Measurements from ENCODE around the gene CXCR6. TPM values are rescaled to one million over a fixed set of nuclear protein-coding genes. Genes with fewer than 3 reads are reported as not detected.

The CXCR6 gene
- total RNA-seq, 1 donor from 2014 or later = 0.19 TPM

DNA sequence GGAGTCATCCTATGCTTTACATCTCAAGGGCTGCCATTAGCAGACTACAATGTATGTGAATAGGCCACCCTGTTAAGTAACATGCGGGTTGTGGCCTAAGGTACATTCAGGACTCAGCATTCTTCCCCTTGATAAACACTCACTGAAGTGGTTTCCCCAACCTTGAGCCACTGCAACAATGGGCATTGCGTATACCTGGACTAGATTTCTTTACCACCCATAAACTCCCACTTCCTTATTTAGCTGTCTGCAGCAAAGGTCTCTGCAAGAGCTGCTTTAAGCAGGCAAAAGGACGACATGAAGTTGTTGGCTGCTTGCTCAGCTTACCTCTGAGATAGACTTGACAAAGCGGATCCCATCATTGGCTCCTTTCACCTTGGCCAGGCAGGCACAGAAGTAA is 36.1 kb downstream of the CXCR6 start:
- DNase-seq (ENCODE audit: missing footprints) (no peak), ATAC-seq (no peak)
- intact Hi-C loops (cut with DNase I) = no loop called here

DNA sequence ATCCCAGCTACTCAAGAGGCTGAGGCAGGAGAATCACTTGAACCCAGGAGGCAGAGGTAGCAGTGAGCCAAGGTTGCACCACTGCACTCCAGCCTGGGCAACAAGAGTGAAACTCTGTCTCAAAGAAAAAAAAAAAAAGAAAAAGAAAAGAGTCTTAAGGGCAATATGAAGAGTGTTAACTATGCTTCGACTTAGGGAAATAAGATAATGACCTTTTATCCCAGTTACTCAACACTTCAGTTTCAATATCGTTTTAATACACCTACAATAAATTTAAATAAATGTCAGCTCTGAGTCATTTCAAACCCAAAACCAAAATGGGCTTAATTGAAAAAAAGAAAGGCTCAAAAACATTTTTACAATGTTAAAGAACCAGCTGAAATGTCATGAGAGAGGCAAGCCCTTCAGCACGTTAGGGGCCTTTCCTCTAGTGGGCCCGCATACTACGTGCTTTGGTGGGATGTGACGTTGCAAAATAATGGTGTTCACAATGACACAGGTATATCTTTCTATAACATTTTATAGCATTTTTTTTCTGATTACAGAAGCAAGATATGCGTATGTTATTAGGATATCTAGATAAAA is 37.1 kb downstream of the CXCR6 start:
- no peak for ATAC-seq
- intact Hi-C loops (cut with DNase I) = no loop called here
- DNase-seq (ENCODE audit: missing footprints) = no peak

DNA sequence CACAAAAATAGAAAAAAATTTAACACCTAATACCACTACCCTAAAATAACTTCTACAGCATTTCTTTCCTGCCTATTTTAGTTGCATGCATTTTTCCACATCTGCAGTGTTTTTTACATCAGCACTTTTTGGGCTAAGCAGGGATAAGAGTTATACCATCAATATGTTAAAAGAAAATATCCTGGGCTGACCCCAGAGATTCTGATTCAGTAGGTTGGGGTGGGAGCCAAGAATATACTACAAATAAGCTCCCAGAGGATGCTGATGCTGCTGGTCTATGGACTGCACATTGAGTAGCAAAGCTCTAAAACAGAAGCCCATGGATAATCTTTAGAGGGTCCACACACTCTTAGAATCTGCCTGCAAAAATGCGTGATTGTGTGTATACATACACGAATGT is 37.6 kb downstream of the CXCR6 start:
- no peak for DNase-seq (ENCODE audit: missing footprints)
- intact Hi-C loops (cut with DNase I) = no loop called here
- ATAC-seq = no peak

DNA sequence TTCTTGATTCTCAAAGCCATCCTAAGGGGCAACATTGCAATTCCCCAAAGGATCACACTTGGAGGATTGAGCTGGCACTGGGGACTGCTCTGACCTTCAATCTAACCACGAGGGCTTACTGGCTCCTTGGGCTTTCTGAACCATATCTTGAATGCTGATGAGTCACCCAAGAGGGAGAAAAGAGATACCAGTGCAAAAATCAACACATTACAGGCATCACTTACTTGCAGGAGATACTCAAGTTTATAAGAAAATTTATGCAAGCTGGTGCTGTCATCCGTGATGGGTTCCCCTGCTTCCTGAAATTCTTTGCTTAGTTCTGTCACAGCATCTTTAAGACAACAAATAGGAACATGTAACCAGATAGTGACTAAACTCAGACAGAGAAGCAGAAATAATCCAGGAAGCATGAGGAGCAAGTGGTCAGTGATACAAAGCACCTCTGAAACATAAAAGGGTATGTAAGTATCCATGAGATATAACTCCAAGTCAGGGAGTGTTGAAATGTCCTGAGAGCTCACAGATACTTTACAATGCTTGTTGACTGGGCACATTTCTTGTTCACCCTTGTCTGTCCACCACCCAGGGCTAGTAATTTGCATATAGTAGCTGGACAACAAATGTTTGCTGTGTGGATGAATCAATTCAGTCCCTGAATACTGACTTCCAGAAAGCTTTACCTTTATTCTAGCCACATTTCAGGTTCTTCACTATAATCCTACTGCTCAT is 38.2 kb downstream of the CXCR6 start:
- intact Hi-C loops (cut with DNase I) = no loop called here
- ATAC-seq (no peak), DNase-seq (ENCODE audit: missing footprints) (no peak)

DNA sequence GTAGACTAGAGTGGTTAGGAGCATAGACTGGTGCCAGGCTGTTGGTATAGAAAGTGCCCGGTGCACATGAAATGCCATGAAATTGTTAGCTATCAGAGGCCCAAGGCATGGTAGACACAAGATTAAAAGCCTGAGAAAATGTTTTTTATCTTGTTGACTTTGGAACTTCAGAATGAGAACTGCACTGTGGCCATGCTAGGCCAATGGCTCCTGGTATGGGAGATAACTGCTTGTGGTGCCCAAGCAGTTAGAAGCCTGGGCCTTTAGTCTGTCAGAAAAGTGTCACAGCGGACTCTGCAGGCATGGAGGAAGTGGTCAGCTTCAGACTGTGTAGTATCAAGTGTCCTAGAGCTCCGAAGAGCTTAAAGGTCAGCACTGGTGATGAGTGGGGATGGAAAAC is 40.5 kb downstream of the CXCR6 start:
- ATAC-seq = peak; percentile 11
- intact Hi-C loops (cut with DNase I) = no loop called here
- DNase-seq (ENCODE audit: missing footprints) = no peak

DNA sequence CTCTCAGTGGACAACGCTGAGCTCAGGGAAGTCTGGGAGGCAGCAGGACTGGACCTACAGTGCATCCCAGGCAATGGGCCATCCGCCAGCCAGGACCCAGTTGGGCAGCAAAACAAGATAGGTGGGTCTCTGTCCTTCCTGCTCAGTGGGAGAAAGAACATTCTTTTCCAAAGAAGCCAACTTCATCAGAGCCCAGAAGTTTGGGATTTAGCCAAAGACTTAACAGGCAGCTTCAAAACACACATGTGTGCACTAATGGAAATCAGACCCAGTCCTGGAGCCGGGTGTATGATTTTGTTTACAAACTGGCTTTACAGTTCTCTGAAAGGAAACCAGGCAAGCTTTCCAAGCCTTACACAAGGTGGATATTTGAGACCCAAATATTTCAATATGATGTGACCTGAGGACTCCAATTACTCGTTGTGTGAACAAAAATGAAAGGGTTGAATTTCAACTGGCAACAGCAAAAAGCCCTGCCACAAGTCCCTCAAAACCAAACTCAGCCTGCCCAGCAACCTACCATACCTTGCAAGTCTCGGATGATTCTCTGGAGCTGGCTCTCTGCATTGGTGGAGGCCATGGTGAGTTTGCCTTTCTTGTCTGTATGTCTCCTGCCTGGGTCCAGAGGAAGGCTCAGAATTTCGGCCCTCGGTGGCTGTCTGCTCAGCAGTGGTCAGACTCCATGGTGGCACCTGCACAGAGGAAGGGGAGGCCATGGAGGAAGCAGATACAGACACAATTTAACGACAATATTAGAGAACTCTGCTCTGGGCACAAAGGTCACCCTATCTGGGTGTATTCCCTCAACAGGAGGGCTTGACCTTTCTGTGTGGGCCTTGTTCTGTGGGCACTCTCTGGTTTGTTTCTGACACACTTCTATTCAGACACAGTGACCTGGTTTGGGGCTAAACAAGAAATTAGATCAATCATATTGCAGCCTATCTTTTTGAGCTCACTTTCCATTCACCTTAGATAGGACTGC is 41.4 kb downstream of the CXCR6 start:
- DNase-seq (ENCODE audit: missing footprints) = no peak
- peak; percentile 22 for ATAC-seq
- intact Hi-C loops (cut with DNase I) = loop anchor here (5.0 kb wide), 1 partner anchor 42 kb away; the partner anchor contains the start of gene CXCR6

DNA sequence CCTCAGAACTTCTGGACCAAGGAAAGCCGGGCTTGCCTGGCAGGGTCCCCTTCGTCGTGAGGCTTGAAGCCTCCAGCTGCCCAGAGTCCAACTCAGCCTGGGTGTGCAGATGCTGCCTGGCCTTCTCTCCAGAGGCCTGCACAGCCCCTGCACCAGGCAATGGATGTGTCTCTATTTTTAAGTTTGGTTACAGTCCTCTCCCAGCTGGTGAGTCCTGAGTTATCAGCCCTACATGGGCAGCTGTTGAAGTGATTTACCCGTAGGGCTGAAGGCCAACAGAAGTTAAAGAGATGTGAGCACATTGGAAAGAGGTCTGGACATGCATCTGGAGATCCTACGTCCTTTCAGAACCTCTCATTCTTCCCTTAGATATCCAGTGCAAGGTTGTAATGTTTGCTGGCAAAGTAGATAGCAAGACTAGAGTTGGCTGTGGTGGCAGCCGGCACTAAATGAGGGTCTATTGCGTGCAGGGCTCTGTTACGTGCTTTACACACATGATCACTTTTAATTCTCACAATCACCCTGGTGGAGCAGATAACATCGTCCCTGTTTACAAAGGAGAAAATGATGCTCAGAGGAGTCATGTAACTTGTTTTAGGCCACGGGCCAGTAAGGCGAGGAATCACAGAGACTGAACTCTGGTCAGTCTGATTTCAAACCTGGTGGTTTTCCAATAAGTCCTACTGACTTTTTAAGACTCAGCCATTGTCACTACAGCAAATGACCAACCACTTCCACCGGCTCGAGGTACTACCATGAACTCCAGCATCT is 42.5 kb downstream of the CXCR6 start:
- DNase-seq (ENCODE audit: missing footprints) (no peak), ATAC-seq (peak; percentile 43)
- intact Hi-C loops (cut with DNase I) = loop anchor here (5.0 kb wide), 1 partner anchor 43 kb away; the partner anchor contains the start of gene CXCR6

DNA sequence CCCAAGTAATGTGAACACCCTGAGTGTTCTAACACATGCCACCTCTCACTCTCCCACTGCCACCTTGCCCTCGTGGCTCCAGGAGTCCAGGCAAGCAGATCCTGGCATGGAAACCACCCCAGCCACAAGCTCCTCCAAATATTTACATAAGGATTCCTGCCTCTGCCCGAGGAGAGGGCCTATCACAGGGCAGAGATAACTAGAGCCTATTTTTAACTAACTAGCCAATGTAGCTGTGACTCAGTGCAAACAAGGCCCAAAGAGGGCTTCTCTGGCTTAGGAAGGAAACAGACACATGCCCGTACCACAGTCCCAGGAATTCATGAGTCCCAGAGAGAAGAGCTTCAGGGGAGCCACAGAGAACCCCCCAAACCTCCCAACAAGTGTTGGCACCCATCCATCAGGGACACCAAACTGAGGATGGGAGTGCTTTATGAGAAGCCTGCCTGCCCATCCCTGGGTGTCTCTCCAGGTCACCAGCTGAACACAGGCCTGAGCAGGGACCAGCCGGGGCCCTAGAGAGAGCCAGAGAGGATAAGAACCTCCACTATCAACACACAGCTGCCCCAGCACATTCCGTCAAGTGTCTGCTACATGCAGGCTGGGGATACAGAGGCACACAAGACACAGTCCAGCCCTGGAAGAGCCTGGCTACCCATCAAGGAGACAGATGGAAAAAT is 43.2 kb downstream of the CXCR6 start:
- ATAC-seq (peak; percentile 73), DNase-seq (ENCODE audit: missing footprints) (no peak)
- intact Hi-C loops (cut with DNase I) = loop anchor here (5.0 kb wide), 1 partner anchor 44 kb away; the partner anchor contains the start of gene CXCR6

DNA sequence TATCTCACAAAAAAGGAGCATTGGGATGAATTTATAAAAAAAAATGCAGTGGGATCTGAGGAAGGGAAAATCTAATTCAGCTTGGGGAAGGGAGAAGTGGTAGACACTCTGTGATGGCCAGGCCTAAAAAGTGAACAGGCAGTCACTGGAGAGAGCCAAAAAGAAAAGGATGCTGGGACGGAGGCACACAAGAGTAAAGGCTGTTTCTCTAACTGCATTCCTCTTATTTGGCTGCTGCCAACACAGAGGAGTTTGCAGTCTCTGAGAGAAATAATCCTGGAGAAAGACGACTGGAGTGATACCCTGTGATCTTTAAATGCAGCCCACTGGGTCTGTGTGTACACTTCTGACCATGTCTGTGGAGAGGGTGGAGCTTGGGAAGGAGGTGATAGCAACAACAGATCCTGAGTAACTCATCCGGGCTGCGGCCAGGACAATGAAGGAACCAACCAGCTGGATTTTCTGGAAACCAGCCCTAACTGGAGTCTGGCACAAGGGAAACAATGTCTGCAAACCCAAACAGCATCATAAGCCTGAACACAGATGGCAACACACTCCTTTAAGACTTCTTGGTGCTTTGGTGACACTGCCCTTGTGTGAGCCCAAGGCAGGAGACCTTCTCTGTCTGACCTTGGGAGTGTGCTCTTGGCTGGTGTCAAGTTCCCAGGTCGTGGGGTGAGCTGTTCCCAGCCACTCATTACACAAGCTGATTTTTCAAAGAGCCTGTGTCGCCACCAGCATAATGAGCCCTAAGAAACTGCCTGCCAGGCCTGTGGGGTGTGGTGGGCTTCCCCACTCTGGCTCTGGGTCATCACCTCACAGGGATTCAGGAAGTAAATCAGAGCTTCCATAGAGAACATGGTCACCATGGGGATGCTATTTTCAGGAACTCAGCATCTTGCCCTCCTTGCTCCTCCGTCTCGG is 44.4 kb downstream of the CXCR6 start:
- intact Hi-C loops (cut with DNase I) = loop anchor here (5.0 kb wide), 1 partner anchor 45 kb away; the partner anchor contains the start of gene CXCR6
- ATAC-seq (peak; percentile 20), DNase-seq (ENCODE audit: missing footprints) (no peak)

DNA sequence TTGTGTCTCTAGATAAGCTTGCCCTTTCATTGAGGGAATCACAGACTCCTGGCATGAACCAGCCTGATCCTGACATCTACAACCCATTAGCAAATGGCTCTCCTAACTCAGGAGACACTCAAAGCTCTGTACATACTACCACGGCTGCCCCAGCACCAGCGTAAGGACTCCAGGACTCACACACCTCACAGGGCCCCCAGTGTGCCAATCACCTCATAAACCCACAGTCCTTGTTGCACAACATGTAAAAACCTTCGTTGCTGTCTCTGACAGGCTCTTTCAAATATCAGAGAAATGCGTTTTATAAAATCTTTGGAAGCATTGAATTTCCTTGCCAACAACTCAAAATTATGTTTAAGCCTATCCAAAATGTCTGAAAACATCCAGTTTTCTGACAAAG is 45.1 kb downstream of the CXCR6 start:
- intact Hi-C loops (cut with DNase I) = loop anchor here (5.0 kb wide), 1 partner anchor 46 kb away; the partner anchor contains the start of gene CXCR6
- ATAC-seq (no peak), DNase-seq (ENCODE audit: missing footprints) (no peak)

DNA sequence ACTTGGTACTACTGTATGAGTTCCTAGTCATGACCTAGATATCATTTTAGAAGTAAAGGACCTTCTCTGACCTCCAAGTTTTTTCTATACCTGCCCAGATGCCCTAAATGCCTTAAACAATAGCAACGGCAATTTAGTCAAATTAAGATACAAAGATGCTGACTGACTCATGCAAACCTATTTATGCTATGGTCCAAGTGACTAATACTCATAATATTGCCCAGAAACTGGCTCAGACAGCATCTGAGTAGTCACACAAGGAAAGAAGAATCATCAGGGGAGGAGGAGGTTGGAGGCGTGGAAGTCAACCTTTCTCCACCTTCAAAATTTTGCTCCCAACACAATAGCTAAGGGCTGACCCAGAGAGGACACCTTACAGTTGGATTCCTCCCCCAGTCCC is 45.5 kb downstream of the CXCR6 start:
- no peak for DNase-seq (ENCODE audit: missing footprints)
- ATAC-seq = no peak
- intact Hi-C loops (cut with DNase I) = loop anchor here (5.0 kb wide), 1 partner anchor 47 kb away; the partner anchor contains the start of gene CXCR6

DNA sequence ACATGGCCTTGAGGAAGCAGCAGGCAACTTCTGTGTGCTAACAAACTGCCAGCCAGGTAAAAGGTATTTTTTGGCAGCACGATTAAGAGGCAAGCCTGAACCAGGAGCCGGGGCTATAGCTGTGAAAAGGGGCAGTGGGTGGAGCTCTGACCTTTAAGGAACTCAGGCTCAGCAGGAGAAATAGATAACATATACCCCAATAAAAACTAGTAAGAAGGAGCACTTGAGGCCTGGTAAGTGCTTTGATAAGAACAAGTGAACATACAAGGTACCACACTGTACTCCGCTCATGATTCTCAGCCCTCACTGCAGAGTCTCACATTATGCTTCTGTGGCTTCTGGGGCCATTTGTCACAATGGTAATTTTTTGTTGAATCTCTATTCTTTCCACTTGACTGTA is 46.9 kb downstream of the CXCR6 start:
- intact Hi-C loops (cut with DNase I) = loop anchor here (5.0 kb wide), 1 partner anchor 572 kb away; no protein-coding TSS in a partner anchor
- DNase-seq (ENCODE audit: missing footprints) (no peak), ATAC-seq (no peak)

DNA sequence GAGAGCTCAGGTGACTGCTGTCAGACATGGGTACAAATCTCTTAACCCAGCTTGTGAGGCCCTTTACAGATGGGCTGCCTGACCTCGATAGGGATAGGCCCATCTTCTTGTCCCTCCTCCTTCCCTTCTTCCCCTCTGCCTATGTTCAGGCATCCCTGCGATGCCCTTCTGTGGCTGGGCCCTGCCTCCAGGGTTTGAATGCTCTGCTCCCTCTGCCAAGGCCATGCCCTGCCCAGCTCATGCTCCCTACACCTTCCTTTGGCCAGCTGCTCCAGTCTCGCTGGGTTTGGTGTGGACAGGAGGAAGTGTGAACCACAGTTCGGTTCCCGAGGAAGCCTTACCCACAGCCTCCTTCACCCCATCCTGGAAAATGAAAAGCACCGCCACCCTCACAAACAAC is 48.1 kb downstream of the CXCR6 start:
- intact Hi-C loops (cut with DNase I) = loop anchor here (5.0 kb wide), 1 partner anchor 571 kb away; no protein-coding TSS in a partner anchor
- DNase-seq (ENCODE audit: missing footprints) (no peak), ATAC-seq (peak; percentile 17)

DNA sequence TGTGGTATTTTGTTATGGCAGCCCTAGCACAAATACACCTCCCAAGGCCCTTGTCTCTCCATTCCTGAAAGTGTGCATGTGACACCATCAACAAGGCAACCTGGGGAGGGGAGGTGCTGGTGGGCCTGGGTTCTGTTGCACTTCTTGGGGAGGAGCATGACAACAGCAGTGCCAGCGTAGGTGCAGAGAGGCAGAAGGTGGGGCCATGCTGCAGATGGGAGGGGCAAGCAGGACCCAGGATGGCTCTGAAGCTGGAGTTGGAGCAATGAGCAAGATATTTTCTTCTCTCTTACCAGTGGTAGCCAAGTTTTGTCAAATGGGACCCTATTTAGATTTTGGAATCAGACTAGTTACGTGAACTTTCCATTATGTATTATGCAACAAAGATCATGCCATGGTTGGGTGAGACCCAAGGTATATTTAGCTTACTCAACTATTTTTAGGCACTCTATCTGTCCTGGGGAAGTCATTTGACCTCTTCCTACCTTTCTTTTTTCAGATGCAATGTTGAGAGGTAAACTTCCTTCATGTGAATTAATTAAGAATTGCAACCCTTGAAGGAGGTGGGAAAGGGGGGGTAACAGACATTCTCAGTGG is 49.0 kb downstream of the CXCR6 start:
- DNase-seq (ENCODE audit: missing footprints) (no peak), ATAC-seq (peak; percentile 26)
- intact Hi-C loops (cut with DNase I) = loop anchor here (5.0 kb wide), 1 partner anchor 570 kb away; no protein-coding TSS in a partner anchor

DNA sequence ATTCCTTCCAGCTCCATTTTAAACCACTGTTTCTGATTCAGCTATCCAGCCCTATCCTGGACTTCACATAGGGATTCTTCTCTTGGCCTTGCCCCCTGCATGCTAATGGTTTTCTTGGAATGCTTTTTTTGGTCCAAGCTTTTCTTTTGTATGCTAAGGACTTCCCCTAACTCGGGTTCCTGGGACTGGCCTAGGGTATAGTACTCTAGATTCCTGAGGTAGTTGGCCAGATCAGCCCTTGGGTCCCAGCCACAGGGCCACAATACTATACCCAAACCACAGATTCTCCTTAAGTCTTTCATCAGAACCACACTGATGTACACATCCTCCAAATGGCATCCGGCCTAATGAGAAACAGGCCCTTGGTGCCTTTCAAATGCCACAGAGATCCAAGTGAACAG is 49.6 kb downstream of the CXCR6 start:
- no peak for ATAC-seq
- intact Hi-C loops (cut with DNase I) = loop anchor here (5.0 kb wide), 1 partner anchor 569 kb away; no protein-coding TSS in a partner anchor

DNA sequence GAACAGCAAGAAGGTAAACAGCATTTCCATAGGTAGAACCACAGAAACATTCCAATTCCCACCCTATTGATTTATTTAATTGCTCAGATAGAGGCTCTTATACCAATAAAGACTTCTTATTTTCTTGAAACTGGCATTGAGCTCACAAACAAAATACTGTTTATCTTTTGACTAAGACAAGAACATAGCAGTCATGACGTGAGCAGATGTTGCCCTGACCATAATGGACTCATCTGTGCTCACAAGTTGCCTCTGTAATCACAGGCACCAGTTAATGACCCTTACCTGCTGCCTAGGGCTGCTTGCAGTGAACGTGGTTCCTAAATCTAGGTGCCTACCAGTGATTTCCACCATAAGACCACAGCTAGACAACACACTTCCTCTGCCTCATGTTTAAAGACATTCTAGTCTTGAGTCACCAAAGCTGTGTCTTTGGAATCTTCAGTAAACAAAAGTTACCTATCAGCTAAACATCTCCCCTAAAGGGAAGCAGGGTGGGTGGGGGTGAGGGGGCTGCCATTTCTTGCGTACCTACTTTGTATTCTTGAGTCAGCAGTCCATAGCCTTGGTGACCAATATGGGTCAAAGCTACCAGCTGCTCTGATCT is 50.3 kb downstream of the CXCR6 start:
- ATAC-seq = no peak
- intact Hi-C loops (cut with DNase I) = loop anchor here (5.0 kb wide), 1 partner anchor 569 kb away; no protein-coding TSS in a partner anchor

More for the DNA sequence above, 49.6 kb downstream of the CXCR6 start:
- no peak for DNase-seq (ENCODE audit: missing footprints)

More for the DNA sequence above, 50.3 kb downstream of the CXCR6 start:
- DNase-seq (ENCODE audit: missing footprints) = no peak

Data from Right ventricle myocardium inferior (tissue), 1 donor.